ENCODE measurements around the gene COL4A1. TPM values are rescaled to one million over a fixed set of nuclear protein-coding genes. Genes with fewer than 3 reads are reported as not detected.

The COL4A1 gene
- total RNA-seq, 4 donors from 2014 or later: 989 to 1,633 (median 1,298) TPM

- TF ChIP-seq CTCF (IDR thresholded peaks at IDR 0.05; ENCODE audit: low read depth): no peak
Observed at GRCh38 chr13:110150384-110151101, 156.4 kb downstream of the COL4A1 start.

DNA sequence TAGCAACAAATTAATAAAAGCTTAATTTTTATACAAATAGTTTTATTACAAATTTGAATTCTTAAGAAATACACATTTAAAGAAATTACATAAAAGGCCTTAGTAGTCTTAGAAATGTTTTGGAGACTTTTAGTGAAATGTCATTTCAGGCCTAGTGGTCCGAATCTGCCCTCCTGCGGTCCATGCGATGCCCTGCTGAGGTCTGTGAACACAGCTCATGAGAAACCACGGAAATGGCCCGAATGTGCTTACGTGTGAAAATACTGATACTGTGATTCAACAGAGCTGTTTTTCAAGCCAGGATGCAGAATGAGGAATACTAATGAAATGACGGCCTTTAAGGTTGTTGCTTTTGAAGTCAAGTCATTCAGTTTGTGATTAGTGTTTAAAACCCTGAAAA lies 157.9 kb downstream of the COL4A1 start:
- no peak for TF ChIP-seq CTCF (IDR thresholded peaks at IDR 0.05; ENCODE audit: low read depth)

GRCh38 chr13:110140099-110140498 lies 166.9 kb downstream of the COL4A1 start:
- no peak for TF ChIP-seq CTCF (IDR thresholded peaks at IDR 0.05; ENCODE audit: low read depth)

DNA sequence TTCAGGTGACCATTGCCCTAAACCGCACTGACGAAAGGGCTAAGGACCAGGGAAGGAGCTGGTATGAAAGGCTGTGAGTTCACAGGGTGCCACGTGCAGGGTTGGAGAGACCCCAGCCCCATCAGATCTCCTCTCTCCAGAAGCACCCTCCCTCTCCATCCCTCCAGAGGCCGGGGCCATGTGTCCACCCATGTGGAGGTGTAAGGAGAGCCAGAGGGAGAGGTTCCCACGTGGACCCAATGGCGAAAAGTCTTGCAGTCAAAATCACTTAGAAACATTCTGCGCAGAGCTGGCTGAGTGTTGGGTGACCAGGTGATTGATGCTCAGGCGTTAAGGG lies 168.3 kb downstream of the COL4A1 start:
- no peak for TF ChIP-seq CTCF (IDR thresholded peaks at IDR 0.05; ENCODE audit: low read depth)

GRCh38 chr13:110138010-110138699 lies 168.8 kb downstream of the COL4A1 start:
- no peak for TF ChIP-seq CTCF (IDR thresholded peaks at IDR 0.05; ENCODE audit: low read depth)

- no peak for TF ChIP-seq CTCF (IDR thresholded peaks at IDR 0.05; ENCODE audit: low read depth)
Observed at GRCh38 chr13:110137680-110138009, 169.3 kb downstream of the COL4A1 start.

- TF ChIP-seq CTCF (IDR thresholded peaks at IDR 0.05; ENCODE audit: low read depth): no peak
Observed at GRCh38 chr13:110136660-110137585, 170.0 kb downstream of the COL4A1 start.

Measured in subcutaneous adipose tissue (tissue), 4 donors.